CD4-positive, alpha-beta T cell treated with Interleukin-12 subunit alpha and Interleukin-12 subunit beta, for 1 hour (primary cell): ENCODE data around the gene FCGBP.
"Not testable (repeated sequence)": the region's sequence is repeated elsewhere in the genome, so short reads cannot be mapped to it uniquely, and the experiment has no call there.

Source experiments
- DNase-seq: peaks from one replicate; pipeline ENCODE4 v3.0.0-alpha.2; 2020

FCGBP gene

DNA sequence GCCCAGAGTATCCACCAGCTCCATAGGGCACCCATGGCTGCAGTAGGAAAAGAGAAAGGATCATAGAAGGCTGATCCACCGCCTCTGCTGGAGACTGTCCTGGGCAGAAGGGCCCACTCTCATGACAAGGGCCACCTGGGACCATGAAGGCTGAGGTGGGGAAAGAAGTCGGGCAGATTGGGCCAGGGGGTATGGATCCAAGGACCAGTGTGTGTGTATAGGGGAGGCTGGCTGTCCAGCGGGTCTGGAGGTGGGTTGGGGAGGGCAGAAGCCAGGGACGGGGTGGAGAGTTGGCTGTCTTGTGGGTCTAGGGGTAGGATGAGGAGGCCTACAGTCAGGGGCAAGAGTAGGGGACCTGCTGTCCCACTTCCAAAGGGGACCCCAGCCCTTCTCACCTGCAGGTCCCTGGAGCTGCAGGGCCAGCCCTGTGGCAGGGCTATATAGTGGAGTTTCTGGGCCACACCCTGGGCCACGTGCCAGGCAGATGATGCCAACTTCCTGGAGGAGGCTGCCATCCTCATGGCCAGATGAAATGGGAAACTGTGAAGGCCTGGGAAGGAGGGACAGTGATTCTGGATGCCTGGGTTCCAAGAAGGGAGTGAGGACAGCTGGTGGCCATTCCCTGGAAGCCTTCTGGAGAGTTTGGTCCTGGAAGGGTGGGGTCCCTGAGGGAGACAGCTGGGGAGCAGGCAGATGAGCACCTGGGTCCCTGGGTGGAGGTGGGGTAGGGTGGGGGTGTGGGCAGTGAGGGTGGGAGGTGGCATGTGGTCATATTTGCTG, at the start of gene FCGBP:
FCGBP (minus strand) TSS at position 51 of the 780 bp plus-strand sequence.
- DNase-seq, result no peak

GRCh38 chr19:39983695-39984300, 49.4 kb upstream of the FCGBP start:
- no peak for DNase-seq

DNA sequence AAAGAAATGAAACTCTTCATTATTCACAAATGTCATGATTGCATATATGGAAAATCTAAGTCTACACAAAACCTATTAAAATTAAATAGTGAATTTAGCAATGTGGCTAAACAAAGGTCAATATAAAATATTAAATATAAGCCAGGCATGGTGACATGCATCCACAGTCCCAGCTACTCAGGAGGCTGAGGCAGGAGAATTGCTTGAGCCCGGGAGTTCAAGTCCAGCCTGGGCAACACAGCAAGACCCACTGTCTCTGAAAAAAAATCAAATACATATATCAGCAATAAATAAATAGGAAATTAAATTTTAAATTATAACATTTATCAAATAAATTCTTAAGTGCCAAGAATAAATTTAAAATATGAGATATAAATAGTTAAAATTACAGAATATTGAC, 48.4 kb upstream of the FCGBP start:
- DNase-seq, result no peak

DNA sequence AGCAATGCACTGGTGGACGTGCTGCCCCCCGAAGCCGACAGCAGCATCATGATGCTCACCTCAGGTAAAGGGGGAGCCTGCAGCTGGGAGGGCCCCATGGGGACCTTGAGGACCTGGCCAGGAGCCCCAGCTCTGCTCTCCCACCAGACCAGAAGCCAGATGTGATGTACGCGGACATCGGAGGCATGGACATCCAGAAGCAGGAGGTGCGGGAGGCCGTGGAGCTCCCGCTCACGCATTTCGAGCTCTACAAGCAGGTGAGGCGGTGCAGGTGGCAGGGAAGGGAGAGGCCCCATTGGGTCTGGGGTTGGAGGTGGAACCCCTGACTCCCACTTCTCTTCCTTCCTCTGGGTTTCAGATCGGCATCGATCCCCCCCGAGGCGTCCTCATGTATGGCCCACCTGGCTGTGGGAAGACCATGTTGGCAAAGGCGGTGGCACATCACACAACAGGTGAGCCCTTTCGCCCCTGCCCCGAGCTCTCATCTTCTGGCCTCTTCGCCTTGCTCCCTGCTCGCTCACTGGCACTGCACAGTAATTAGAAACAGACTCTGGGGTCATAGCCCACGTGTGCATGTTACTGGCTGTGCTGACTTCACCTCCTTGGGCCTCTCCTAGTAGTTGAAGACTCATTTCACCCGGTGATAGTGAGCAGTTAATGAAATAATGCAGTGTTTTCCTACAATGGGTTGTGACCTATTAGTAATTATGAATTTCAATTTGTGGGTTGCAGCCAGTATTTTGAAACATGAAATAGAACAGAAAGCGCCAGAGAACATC, 40.1 kb upstream of the FCGBP start:
- DNase-seq, result no peak

DNA sequence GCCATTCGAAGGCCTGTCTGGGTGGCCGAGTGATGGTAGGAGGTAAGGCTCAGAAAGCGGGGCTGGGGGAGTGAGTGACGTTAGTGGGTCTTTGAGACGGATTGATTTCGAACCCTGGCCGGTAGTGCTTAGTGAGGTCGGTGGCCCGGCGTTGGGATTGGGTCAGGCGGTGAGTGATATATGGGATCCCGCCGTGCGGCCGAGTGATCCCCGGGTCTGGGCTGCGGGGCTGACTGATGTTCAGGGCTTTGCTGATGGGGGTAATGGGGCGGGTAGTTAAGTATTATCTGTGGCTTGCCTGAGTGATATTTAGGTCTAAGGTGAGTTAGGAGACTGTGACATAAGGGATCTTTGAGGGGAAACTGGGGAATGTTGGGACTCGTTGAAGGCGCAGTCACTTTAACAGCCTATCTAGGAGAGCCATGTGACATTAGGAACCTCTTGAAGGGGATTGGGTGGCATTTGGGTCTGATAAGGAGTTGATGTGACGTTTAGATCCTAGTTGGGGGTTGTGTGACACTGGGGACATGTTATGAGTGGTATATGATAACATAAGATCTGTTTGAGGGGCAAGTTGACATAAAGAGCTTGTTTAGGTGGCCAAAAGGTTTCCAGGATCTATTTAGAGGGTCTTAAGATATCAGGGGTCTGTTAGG, 37.1 kb upstream of the FCGBP start:
- DNase-seq, result no peak

DNA sequence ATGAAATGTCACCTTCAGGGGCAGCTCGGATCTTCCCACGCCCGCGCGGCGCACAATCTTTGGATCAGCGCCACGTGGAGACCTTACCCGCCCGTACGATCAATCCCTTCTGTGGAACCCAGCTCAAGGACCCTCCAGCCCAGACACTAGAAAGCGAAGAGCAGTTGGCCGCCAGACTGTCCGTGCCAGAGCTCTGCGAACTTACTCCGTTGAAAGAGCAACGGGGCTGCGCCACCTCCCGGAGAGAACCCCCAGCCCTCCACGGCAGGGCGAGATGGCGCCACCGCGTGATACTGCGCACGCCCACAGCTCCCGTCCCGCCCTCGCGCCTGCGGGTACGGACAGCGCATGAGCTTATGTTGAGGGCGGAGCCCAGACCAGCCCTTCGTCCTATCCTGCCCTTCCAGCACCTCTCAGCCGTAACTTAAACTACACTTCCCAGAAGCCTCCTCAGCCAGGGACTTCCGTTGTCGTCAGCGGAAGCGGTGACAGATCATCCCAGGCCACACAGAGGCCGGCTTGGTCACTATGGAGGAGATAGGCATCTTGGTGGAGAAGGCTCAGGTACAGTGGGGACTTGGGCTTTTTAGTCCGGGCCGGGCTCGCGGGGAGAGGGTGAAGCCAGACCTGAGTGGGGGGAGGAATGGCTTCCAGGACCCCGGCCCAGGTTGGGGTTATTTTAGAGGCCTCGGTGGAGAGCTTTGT, 36.4 kb upstream of the FCGBP start, which contains the start of gene PSMC4:
PSMC4 (plus strand) TSS at position 491 of the 705 bp plus-strand sequence; CDS start at position 529, 38 bp downstream.
- DNase-seq, result peak; percentile 99

DNA sequence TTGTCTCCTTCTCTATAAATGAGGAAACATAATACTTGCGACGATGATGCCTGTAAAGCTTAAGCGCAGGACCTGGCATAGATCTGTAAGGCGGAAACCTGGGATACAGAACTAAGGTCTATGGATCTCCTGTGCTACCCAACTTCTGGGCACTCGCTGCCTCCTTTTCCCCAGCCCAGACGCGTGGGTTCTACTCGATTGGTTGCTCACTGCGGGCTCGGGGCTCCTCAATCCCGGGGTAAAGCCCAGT, 35.9 kb upstream of the FCGBP start:
- no peak for DNase-seq

GRCh38 chr19:39969681-39970424, 35.4 kb upstream of the FCGBP start:
- peak; percentile 41 for DNase-seq

DNA sequence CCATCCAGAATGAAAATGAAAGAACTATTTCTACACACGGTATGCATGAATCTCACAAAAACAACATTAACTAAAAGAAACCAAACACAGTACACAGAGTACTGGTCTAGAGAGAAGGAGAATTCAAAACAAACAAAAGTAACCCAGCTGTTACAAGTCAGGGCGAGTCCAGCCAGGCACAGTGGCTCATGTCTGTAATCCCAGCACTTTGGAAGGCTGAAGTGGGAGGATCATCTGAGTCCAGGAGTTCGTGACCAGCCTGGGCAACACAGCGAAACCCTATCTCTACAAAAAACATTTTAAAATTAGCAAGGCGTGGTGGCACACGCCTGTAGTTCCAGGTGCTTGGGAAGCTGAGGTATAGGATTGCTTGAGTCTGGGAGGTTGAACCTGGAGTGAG, 34.8 kb upstream of the FCGBP start:
- no peak for DNase-seq

- DNase-seq, result no peak
Observed at GRCh38 chr19:39968789-39969188, 34.4 kb upstream of the FCGBP start.

DNA sequence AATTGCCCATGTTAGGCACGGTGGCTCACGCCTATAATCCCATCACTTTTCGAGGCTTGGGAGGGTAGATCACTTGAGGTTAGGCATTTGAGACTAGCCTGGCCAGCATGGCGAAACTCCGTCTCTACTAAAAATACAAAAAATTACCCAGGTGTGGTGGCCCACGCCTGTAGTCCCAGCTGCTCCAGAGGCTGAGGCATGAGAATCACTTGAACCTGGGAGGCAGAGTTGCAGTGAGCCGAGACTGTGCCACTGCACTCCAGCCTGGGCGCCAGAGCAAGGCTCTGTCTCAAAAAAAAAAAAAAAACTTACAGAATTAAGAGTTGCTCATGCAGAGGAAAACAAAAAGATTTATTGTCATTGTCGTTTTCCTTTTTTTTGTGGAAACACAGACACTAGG, 33.1 kb upstream of the FCGBP start:
- no peak for DNase-seq

GRCh38 chr19:39966617-39967016, 32.2 kb upstream of the FCGBP start:
- DNase-seq, result no peak

- DNase-seq, result no peak
Observed at GRCh38 chr19:39963898-39964297, 29.5 kb upstream of the FCGBP start.

DNA sequence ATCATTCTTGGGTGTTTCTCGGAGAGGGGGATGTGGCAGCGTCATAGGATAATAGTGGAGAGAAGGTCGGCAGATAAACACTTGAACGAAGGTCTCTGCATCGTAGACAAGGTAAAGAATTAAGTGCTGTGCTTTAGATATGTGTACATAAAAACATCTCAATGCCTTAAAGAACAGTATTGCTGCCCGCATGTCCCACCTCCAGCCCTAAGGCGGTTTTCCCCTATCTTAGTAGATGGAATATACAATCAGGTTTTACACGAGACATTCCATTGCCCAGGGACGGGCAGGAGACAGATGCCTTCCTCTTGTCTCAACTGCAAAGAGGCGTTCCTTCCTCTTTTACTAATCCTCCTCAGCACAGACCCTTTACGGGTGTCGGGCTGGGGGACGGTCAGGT, 25.0 kb upstream of the FCGBP start:
- DNase-seq, result not testable (repeated sequence)

DNA sequence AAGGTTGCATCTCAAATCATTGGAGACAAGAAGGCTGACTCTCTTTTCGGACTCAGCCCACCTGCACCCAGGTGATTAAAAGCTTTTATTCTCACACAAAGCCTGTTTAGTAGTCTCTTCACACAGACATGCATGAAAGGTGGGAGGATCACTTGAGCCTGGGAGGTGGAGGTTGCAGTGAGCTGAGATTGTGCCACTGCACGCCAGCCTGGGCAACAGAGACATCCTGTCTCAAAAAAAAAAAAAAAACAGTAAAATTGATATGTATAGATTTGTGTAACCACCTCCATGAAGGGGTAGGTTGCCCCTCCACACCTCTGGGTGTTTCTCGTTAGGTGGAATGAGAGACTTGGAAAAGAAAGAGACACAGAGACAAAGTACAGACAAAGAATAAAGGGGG, 24.5 kb upstream of the FCGBP start:
- DNase-seq, result not testable (repeated sequence)

DNA sequence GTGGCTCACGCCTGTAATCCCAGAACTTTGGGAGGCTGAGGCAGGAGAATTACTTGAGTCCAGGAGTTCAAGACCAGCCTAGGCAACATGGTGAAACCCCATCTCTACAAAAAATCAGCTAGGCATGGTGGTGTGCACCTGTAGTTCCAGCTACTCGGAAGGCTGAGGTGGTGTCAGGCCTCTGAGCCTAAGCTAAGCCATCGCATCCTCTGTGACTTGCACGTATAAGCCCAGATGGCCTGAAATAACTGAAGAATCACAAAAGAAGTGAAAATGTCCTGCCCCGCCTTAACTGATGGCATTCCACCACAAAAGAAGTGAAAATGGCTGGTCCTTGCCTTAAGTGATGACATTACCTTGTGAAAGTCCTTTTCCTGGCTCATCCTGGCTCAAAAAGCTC, 23.5 kb upstream of the FCGBP start:
- DNase-seq, result not testable (repeated sequence)

DNA sequence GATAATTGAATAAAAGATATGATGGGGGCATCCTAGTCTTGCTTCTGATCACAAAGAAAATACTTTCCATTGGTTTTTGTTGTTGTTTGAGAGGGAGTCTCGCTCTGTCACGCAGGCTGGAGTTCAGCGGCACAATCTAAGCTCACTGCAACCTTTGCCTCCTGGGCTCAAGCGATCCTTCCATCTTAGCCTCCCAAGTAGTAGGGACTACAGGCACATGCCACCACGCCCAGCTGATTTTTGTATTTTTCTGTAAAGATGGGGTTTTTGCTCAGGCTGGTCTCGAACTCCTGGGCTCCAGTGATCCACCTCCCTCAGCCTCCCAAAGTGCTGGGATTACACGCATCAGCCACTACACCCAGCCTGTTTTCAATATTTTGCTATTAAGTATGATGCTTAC, 19.5 kb upstream of the FCGBP start:
- no peak for DNase-seq

DNA sequence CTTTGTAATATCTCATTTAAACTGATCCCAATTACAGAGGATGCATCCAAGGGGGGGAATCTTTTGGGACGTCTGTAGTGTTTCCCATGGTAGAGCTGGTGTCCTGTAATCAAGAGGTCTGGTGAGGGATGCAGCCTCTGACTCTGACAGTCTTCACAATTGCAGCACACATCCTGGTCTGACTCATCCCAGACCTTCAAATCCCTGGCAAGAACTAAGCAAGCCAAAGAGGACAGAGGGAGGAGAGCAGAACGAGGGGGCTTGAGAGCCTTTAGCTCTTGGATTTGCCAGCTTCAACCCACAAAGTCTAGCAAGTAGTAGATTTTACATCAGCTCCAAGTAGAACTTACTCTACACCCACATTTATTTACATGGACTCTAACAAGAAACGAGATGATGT, 17.3 kb upstream of the FCGBP start:
- DNase-seq, result no peak

GRCh38 chr19:39951065-39951650, 16.7 kb upstream of the FCGBP start:
- DNase-seq, result no peak

DNA sequence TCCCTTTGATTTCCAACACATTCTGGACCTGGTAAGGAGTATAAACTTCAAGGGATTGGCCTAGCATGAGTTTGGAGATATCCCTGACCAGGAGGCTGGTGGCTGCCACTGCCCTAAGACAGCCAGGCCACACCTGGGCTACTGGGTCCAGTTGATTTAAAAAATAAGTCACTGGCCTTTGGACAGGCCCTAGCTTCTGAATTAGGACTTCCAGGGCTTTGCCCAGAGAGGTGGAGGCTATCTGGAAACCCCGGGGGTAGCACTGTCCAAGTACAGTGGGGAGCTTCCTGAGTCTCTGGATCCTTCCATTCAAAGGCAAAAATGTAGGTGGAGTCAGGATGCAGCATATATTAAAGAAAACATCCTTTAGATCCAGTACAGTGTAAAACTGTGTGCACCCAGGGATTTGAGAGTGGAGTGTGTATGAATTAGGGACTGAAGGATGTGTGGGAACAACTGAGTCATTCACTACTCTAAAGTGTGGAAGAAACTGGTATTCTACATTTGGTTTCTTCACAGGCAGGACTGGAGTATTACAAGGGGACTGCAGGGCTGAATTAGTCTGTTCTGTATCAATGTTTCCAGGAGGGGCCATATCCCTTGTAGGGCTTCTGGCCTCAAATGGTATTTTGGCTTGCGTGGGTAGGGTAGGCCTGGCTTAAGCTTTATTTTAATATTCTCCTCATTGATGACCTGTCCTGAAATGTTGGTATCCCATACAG, 14.8 kb upstream of the FCGBP start:
- no peak for DNase-seq

- no peak for DNase-seq
Observed at GRCh38 chr19:39946532-39946931, 12.1 kb upstream of the FCGBP start.
